Fibroblast of mammary gland (primary cell): ENCODE data around the gene HMX1.

Source experiments
- DNase-seq: peaks from one replicate; pipeline ENCODE4 v3.0.0-alpha.2; 2010; ENCODE audit warnings: low read depth
- H3K4me3 ChIP-seq: 2 replicates; pipeline ENCODE4 v1.5.1; 2011; ENCODE audit warnings: low read depth, mild to moderate bottlenecking, low read length, moderate library complexity; ENCODE audit not compliant: control insufficient read depth
- CTCF ChIP-seq: conservative IDR thresholded peaks from 2 replicates; pipeline ENCODE4 v1.5.1; 2011; ENCODE audit warnings: low read depth, low read length, inconsistent platforms; ENCODE audit not compliant: control insufficient read depth, insufficient read depth

Gene HMX1

GRCh38 chr4:8860096-8860891 is 11.3 kb downstream of the HMX1 start:
- H3K4me3 ChIP-seq, result no peak overlapping the region
- TF ChIP-seq CTCF, result no peak
- DNase-seq, result no peak

- no peak overlapping the region for H3K4me3 ChIP-seq
- DNase-seq, result no peak
- no peak for TF ChIP-seq CTCF
Measured at GRCh38 chr4:8859550-8860095, 12.0 kb downstream of the HMX1 start.

- TF ChIP-seq CTCF, result no peak
- DNase-seq, result no peak
- no peak overlapping the region for H3K4me3 ChIP-seq
Measured at GRCh38 chr4:8858701-8859210, 12.9 kb downstream of the HMX1 start.

- no peak overlapping the region for H3K4me3 ChIP-seq
- no peak for TF ChIP-seq CTCF
- DNase-seq, result no peak
Measured at GRCh38 chr4:8857766-8858700, 13.6 kb downstream of the HMX1 start.

DNA sequence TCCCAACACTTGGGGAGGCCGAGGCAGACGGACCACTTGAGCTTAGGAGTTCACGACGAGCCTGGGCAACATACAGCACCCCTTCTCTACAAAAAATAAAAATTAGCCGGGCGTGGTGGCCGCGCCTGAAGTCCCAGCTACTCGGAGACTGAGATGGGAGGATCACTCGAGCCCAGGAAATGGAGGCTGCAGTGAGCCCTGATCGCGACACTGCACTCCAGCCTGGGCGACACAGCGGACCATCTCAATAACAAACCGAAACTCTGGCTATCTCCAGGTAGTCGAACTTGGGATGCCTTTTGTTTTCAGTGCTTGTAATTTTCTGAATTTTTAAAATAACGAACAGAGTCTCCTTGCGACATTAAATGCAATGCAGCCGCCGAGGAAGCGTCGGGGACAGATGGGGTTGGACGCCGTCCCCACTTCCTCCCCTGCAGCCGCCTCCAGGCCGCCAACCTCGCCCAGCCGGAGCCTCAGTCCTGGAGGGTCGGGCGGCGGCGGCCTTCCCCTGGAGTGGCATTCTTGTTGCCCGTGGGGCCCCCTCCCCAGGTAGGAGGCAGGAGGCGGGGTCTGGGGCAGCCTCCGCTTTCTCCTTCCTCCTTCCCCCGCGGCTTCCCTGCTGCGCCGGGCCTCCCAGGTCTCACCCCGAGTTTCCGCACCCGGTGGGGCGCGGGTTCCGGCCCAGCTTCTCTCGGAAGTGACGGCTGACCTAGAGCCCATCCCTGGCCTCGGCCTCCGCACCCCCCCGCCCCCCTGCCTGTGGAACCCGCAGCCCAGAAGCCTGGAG is 14.6 kb downstream of the HMX1 start:
- H3K4me3 ChIP-seq, result no peak overlapping the region
- TF ChIP-seq CTCF, result no peak
- no peak for DNase-seq

GRCh38 chr4:8855818-8856245 is 15.8 kb downstream of the HMX1 start:
- no peak for TF ChIP-seq CTCF
- no peak overlapping the region for H3K4me3 ChIP-seq
- DNase-seq, result no peak
